K562 (cell line): ENCODE results near the gene SERPINE1. TPM values are rescaled to one million over a fixed set of nuclear protein-coding genes. Genes with fewer than 3 reads are reported as not detected.

Experiments
- BACH1 ChIP-seq: fragments of 200-800 bp; sonication (Bioruptor generic); IDR thresholded peaks from 2 replicates; pipeline ENCODE4 v1.6.1; 2016; ENCODE audit warnings: missing genetic modification characterization, missing compliant biosample characterization
- HDAC3 ChIP-seq: fragments of 450-650 bp; IDR thresholded peaks from 2 replicates; pipeline ENCODE4 v1.6.1; 2018; ENCODE audit warnings: borderline replicate concordance, mild to moderate bottlenecking, moderate library complexity; ENCODE audit not compliant: partially characterized antibody
- ILK ChIP-seq: fragments of 450-650 bp; IDR thresholded peaks from 2 replicates; pipeline ENCODE4 v1.6.1; 2016; ENCODE audit warnings: missing genetic modification characterization, low read depth, mild to moderate bottlenecking, missing compliant biosample characterization, moderate library complexity, borderline replicate concordance
- JUN ChIP-seq, 2 experiments: sonication (generic) in 1 of 2; formaldehyde crosslinking in 1 of 2; IDR thresholded peaks; 2 replicates each; pipeline versions ENCODE4 v1.6.1 to v1.8.0; 2012 to 2022; ENCODE audit warnings: borderline replicate concordance in 2 of 2, mild to moderate bottlenecking in 2 of 2, improper control_type of control experiment in 1 of 2, low read depth in 1 of 2, low read length in 1 of 2, missing genetic modification reagents in 1 of 2
- KDM1A ChIP-seq, 2 experiments: fragments of 450-650 bp; IDR thresholded peaks; 2 replicates each; pipeline ENCODE4 v1.6.1; 2016; ENCODE audit warnings: mild to moderate bottlenecking in 2 of 2
- MXI1 ChIP-seq: IDR thresholded peaks from 2 replicates; pipeline ENCODE4 v1.6.1; 2011; ENCODE audit warnings: low read depth, mild to moderate bottlenecking, improper control_type of control experiment, low read length
- NBN ChIP-seq: fragments of 450-650 bp; IDR thresholded peaks from 2 replicates; pipeline ENCODE4 v1.6.1; 2016; ENCODE audit warnings: low read depth, mild to moderate bottlenecking
- SMC3 ChIP-seq: conservative IDR thresholded peaks from 2 replicates; pipeline ENCODE4 v1.6.1; 2011; ENCODE audit warnings: low read depth, low read length, improper control_type of control experiment; ENCODE audit not compliant: insufficient read depth
- SRSF9 ChIP-seq: fragments of 200-400 bp; formaldehyde crosslinking; IDR thresholded peaks from 2 replicates; pipeline ENCODE4 v1.6.1; 2017; ENCODE audit warnings: low read depth, low read length, borderline replicate concordance
- TCF7L2 ChIP-seq: fragments of 150-350 bp; IDR thresholded peaks from 2 replicates; pipeline ENCODE4 v1.6.1; 2016; ENCODE audit warnings: low read depth, mild to moderate bottlenecking, low read length, moderate library complexity
- XRCC5 ChIP-seq: fragments of 200-400 bp; formaldehyde crosslinking; IDR thresholded peaks from 2 replicates; pipeline ENCODE4 v1.6.1; 2017; ENCODE audit warnings: low read depth, mild to moderate bottlenecking, low read length
- ZBTB17 ChIP-seq: fragments of 450-650 bp; formaldehyde crosslinking; IDR thresholded peaks from 2 replicates; pipeline ENCODE4 v1.4.0; 2020; ENCODE audit warnings: mild to moderate bottlenecking
- ZNF174 ChIP-seq: fragments of 250-450 bp; sonication (Bioruptor Pico); IDR thresholded peaks from 2 replicates; pipeline ENCODE4 v1.4.0; 2020; ENCODE audit warnings: mild to moderate bottlenecking
- ZNF324 ChIP-seq: fragments of 250-450 bp; sonication (Bioruptor Pico); IDR thresholded peaks from 2 replicates; pipeline ENCODE4 v1.4.0; 2020; ENCODE audit warnings: mild to moderate bottlenecking
- ZNF384 ChIP-seq: IDR thresholded peaks from 2 replicates; pipeline ENCODE4 v1.6.1; 2012; ENCODE audit warnings: low read depth, low read length, improper control_type of control experiment
- ZNF696 ChIP-seq: fragments of 250-450 bp; sonication (Bioruptor Pico); conservative IDR thresholded peaks from 2 replicates; pipeline ENCODE4 v1.4.0; 2020; ENCODE audit warnings: mild to moderate bottlenecking, moderate library complexity
- polyA plus RNA-seq, 8 experiments: library from polyadenylated mRNA; depleted of rRNA in 4 of 8; stranded (reverse) in 5 of 8; unstranded in 3 of 8; fragments of >200 nt; fragmentation: Nextera tagmentation in 2 of 8; fragmentation: Illumina TruSeq in 1 of 8; extraction: Ambion mirVana in 2 of 8; extraction: Trizol in 1 of 8; gene quantifications; 2 replicates each; pipeline versions ENCODE4 v1.2.1 to v1.2.3, GENCODE V29; 2011 to 2014; ENCODE audit warnings: inconsistent platforms in 1 of 8, missing spikeins in 1 of 8
- total RNA-seq, 7 experiments: library from RNA; depleted of rRNA in 6 of 7; stranded (reverse); fragments of >200 nt in 6 of 7; fragmentation: Illumina TruSeq in 2 of 7; extraction: Trizol in 2 of 7; gene quantifications; 2 replicates each; pipeline versions ENCODE4 v1.2.1 to v1.2.3, GENCODE V29; 2011 to 2021; ENCODE audit warnings: low replicate concordance in 1 of 7
- TF ChIP-seq, protein P1 (sequence below): sonication (generic); IDR thresholded peaks from 2 replicates; pipeline ENCODE4 v1.6.1; 2016
- TF ChIP-seq, protein P2 (sequence below): sonication (generic); formaldehyde crosslinking; IDR thresholded peaks from 2 replicates; pipeline ENCODE4 v1.8.0; 2022; ENCODE audit warnings: missing genetic modification reagents, mild to moderate bottlenecking, moderate library complexity, borderline replicate concordance
- TF ChIP-seq, protein P3 (sequence below): fragments of 450-650 bp; IDR thresholded peaks from 2 replicates; pipeline ENCODE4 v1.6.1; 2017; ENCODE audit warnings: mild to moderate bottlenecking, moderate library complexity
- TF ChIP-seq, protein P4 (sequence below): sonication (generic); formaldehyde crosslinking; IDR thresholded peaks from 2 replicates; pipeline ENCODE4 v1.8.0; 2022; ENCODE audit warnings: mild to moderate bottlenecking, missing genetic modification reagents
- TF ChIP-seq, protein P5 (sequence below): IDR thresholded peaks from 2 replicates; pipeline ENCODE4 v1.6.1; 2011; ENCODE audit warnings: borderline replicate concordance, low read depth, mild to moderate bottlenecking, moderate library complexity, low read length; ENCODE audit not compliant: insufficient read depth, poor library complexity, severe bottlenecking

The SERPINE1 gene
- total and polyA plus RNA-seq, 9 of the 15 experiments (the other 6 are each of a cell fraction or from before 2014, with no cell fraction given), result 0.22 to 4.8 (median 0.91) TPM

DNA sequence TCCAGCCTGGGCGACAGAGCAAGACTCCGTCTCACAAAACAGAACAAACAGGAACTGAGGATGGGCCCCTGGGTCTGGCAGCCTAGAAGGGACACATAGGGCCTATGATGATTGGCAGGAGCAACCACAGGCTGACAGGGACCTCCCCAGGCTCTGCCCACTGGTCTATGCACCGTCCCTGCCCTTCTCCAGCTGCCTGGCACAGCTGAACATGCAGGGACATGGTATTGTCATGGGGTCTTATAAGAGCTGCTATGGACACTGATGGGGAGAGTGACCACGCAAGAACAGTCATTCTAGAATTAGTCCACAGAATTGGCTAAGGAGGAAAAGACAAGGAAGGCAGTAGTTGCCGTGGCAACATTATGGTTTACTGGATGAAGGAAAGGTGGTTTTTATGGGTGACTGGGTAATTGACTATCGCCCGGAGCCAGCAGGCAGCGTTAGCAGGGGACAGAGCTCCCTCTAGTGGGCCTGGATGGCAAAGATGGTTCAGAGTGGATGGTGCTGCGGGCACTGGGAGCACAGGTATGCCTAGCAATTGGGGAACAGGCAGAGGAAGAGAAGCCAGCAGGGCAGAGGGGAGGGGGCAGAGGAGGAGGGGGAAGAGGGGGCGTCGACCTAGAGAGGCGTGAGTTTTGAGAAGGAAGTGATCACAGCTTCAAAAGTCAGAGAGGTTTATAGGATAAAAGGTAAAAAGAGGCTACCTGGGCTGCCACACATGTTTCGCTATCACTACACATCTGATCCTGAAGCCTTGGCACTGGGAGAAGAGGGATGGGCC is 49.4 kb upstream of the SERPINE1 start (continued):
- TF ChIP-seq, protein P1, sequence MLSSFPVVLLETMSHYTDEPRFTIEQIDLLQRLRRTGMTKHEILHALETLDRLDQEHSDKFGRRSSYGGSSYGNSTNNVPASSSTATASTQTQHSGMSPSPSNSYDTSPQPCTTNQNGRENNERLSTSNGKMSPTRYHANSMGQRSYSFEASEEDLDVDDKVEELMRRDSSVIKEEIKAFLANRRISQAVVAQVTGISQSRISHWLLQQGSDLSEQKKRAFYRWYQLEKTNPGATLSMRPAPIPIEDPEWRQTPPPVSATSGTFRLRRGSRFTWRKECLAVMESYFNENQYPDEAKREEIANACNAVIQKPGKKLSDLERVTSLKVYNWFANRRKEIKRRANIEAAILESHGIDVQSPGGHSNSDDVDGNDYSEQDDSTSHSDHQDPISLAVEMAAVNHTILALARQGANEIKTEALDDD, result peak; percentile 92
- TF ChIP-seq, protein P2, sequence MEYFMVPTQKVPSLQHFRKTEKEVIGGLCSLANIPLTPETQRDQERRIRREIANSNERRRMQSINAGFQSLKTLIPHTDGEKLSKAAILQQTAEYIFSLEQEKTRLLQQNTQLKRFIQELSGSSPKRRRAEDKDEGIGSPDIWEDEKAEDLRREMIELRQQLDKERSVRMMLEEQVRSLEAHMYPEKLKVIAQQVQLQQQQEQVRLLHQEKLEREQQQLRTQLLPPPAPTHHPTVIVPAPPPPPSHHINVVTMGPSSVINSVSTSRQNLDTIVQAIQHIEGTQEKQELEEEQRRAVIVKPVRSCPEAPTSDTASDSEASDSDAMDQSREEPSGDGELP (CRISPR knock-in tag), result peak; percentile 63; the same call in 1 of the 2 replicates
- TF ChIP-seq, protein P3, sequence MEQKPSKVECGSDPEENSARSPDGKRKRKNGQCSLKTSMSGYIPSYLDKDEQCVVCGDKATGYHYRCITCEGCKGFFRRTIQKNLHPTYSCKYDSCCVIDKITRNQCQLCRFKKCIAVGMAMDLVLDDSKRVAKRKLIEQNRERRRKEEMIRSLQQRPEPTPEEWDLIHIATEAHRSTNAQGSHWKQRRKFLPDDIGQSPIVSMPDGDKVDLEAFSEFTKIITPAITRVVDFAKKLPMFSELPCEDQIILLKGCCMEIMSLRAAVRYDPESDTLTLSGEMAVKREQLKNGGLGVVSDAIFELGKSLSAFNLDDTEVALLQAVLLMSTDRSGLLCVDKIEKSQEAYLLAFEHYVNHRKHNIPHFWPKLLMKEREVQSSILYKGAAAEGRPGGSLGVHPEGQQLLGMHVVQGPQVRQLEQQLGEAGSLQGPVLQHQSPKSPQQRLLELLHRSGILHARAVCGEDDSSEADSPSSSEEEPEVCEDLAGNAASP, result no peak
- TF ChIP-seq BACH1 (tag) (no peak), ZNF384 (peak; percentile 34; the same call in 1 of the 2 replicates), JUN (IDR thresholded peaks at IDR 0.05; ENCODE audit: borderline replicate concordance, low read depth, low read length) (0 out of 2 replicates have a peak, but pooled peaks have one; percentile 51), JUN (CRISPR knock-in tag; IDR thresholded peaks at IDR 0.05; ENCODE audit: borderline replicate concordance) (no peak), TCF7L2 (no peak; the same call in 1 of the 2 replicates), HDAC3 (no peak), MXI1 (0 out of 2 replicates have a peak, but pooled peaks have one; percentile 34), XRCC5 (peak; percentile 70; the same call in 1 of the 2 replicates), ZNF174 (CRISPR knock-in tag) (no peak), ZNF696 (CRISPR knock-in tag) (no peak), KDM1A (IDR thresholded peaks at IDR 0.05) (peak in 1 of 2 experiments; percentile 23; a peak in 1 of 4 replicates), SRSF9 (no peak), NBN (no peak), SMC3 (peak; percentile 93), ILK (no peak), ZNF324 (CRISPR knock-in tag) (no peak), ZBTB17 (CRISPR knock-in tag) (no peak)
- TF ChIP-seq, protein P4, sequence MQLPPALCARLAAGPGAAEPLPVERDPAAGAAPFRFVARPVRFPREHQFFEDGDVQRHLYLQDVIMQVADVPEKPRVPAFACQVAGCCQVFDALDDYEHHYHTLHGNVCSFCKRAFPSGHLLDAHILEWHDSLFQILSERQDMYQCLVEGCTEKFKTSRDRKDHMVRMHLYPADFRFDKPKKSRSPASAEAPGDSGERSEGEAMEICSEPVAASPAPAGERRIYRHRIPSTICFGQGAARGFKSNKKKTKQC (CRISPR knock-in tag), result no peak
- TF ChIP-seq, protein P5, sequence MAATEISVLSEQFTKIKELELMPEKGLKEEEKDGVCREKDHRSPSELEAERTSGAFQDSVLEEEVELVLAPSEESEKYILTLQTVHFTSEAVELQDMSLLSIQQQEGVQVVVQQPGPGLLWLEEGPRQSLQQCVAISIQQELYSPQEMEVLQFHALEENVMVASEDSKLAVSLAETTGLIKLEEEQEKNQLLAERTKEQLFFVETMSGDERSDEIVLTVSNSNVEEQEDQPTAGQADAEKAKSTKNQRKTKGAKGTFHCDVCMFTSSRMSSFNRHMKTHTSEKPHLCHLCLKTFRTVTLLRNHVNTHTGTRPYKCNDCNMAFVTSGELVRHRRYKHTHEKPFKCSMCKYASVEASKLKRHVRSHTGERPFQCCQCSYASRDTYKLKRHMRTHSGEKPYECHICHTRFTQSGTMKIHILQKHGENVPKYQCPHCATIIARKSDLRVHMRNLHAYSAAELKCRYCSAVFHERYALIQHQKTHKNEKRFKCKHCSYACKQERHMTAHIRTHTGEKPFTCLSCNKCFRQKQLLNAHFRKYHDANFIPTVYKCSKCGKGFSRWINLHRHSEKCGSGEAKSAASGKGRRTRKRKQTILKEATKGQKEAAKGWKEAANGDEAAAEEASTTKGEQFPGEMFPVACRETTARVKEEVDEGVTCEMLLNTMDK, result peak; percentile 51
